NK-92 (cell line): Measurements from ENCODE around the gene SLC5A3.

Experiments
- DNase-seq: peaks from one replicate; lab custom pipeline; 2025; ENCODE audit not compliant: unreplicated experiment; lab: John Stamatoyannopoulos, UW

The SLC5A3 gene

DNA sequence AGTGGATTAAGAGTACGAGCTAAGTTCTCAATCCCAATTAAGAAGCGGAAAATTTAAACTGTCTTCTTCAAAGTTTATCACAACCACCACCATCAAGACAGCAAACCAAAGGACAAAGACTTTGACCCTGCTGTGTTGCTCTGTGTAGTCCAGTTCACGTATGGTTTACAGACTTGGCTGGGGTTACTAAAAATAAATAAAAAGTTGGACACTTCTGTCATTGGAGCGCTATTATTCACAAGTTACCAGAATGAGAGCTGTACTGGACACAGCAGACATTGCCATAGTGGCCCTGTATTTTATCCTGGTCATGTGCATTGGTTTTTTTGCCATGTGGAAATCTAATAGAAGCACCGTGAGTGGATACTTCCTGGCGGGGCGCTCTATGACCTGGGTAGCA lies 21.6 kb downstream of the SLC5A3 start:
- no peak for DNase-seq

DNA sequence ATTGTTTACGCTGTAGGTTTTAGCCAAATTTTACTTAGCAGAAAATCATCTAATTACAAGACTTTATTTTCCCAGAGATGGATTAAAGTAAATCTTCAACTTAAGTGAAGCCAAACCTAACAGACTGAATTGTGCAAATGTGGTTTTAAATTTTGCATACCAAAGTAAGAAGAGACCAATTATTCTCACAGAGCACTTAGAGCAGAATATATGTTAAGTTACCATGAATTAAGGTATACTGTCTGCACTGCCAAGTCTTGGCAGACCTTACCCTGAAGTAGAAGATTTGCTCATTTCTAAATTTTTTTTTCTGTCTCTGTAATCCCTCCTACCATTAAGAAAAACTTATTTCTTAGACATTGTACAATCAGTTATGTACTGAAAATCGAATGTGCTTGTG lies 24.1 kb downstream of the SLC5A3 start:
- DNase-seq = no peak

DNA sequence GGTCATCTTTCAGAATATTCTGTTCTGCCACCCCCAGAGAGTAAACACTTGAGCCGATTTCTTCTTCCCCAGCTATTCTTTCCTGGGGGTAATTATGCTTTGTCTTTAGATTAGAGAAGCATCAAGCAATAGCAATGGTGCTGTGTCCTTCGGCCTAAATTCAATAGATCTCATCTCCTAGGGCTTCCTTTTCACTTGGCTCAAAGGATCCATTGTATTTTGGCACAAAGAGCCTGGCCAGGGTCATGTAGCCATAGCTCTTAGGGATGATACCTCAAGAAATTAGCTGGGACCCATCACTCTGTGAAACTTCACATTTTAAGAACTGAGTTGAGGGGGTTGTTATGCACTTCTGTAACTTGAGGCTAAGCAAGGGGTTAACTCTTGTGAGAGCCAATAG lies 27.0 kb downstream of the SLC5A3 start:
- no peak for DNase-seq

DNA sequence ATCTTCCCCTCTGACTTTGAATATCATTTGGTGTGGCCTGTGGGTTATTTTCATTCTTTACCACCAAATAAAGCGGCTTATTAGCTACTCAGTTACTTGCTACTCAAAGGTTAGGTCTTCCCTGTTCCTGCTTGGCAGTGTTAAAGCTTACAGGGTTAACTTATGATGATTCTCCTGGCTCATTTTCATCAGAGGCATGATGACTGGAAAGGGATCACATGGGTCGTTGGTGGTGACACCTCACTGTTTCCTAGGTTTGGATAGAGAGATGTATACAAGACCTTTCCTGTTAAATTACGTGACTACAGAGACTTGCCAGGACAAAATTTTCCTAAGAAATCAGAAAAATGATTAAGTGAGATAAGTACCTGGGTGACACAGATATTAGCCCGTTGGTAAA lies 27.4 kb downstream of the SLC5A3 start:
- DNase-seq = no peak

DNA sequence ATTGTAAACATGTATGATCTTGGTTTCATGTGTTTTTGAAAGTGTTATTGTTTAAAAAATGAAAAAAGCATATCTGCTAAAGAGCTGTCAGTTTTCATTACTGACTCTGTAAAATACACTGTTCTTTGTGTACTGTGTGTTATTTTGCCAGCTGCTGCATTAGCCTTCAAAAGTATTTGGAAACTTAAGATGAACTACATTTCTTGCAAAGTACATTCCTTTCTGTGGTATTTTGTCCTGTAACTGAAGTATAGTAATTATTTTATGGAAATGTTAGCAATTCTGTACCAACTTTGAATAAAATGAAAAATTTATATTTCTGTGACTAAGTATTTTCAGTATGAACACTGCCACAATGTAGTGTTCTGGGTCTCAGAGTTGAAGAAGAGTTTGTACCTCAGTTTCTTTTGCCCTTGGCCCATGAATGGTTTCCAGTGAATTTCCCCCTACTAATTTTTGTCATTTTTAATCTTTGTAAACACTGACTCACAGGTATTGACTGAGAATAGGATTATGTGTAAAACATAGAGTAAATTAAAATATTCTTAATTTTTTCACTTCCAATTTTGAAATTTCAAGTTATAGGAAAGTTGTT lies 32.7 kb downstream of the SLC5A3 start:
- DNase-seq = no peak

DNA sequence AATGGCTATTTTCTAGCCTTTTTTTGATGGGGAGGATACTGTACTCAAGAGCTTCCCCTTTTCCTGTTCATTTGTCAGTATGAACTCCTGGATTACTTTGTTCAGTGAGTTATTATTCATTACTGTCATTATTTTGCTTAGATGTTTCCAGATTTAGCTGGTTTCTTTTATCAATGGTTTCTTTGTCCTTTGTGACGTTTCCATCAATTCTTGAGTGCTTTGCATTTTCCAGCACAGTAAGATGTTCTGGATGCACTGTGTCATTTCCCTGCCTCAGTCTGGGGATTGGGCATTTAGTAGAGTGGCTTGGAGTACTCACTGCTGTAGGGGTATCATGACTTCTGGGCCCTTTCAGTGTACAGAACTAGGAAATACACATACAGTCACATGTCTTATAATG lies 34.2 kb downstream of the SLC5A3 start:
- no peak for DNase-seq

DNA sequence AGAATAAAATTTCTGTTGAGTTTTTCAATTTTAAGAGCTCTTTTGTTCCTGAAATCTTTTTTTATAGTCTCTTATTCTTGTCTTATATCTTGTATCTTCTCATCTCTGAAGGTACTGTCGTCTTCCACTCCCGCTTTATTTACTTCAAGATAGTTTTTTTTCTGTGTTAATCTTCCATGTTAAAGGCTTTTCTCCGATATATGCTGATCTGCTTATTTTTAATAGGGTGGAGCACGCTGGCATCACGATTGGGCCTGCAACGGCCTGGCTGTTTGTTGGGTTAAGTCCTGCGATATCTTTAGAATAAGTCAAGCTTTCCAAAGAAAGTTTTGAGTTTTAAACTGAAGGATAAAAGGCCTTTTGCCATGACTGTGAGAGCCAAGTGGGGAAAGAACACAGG lies 35.7 kb downstream of the SLC5A3 start:
- DNase-seq = no peak

DNA sequence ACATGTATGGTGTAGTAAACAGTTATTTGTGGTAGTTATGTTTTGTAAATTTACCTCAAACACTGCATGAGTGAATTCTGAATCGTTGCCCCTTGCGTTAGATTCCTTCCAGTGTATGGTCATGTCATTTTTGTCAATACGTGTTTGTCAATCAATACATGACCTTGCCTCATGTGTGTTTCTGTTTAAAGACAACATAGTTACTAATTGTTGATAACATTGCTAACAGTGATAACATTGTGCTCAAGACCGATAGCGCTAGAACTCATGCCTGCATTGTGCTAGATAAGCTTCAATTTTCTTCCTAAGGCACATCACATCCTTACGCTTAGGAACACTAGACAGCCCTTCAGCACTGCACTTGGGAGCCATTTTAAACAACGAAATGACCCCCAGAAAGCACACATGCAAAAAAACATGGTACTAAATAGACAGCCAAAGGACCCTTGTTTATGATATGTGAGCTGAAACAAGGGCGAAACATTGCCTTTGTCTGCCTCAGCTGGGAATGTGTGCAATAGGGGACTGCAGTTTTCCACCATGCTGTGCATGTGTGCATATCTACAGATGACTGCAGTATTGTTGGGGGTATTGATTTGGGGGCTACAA lies 37.3 kb downstream of the SLC5A3 start:
- no peak for DNase-seq

DNA sequence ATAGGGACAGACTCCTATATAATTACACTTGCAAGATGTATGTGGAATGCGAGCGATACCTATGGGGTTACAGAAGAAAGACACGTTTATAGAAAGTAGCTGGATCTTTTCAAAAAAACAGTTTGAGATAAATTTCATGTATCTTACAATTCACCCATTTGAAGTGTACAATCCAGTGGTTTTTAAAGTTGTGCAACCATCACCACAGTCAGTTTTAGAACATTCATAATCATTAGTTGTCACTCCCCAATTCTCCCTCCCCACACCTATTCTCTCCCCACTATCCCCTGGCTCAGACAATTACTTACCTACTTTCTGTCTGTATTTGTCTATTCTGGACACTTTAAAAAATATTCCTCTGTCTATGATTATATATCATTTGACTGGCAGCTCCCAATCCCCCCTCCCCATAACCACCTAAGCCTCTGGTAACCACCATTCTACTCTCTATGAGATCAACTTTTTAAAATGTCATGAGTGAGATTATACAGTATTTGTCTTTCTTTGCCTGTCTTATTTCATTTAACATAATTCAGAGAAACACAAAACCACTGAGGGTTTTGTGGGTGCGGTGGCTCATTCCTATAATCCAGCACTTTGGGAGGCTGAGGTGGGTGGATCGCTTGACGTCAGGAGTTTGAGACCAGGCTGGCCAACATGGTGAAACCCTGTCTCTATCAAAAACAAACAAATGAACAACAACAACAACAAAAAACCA lies 39.1 kb downstream of the SLC5A3 start:
- no peak for DNase-seq

DNA sequence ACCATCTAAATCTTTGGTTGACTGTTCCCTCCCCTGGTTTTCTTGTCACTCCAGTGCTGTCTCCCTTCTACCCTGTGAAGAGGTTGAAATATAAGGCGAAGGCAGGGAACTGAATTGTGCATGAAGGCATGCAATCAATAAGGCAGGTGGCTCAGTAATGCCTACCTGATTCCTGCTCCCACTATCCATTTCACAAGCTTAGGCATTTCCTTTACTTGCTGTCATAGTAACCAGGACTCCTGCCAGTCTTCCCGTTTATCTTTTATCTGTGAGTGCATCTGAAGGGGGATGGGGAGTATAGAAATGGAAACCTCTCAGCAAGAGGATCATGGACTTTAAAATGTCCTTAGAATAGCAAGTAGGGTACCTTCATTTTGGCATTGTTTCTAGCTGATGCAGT lies 40.5 kb downstream of the SLC5A3 start:
- no peak for DNase-seq

DNA sequence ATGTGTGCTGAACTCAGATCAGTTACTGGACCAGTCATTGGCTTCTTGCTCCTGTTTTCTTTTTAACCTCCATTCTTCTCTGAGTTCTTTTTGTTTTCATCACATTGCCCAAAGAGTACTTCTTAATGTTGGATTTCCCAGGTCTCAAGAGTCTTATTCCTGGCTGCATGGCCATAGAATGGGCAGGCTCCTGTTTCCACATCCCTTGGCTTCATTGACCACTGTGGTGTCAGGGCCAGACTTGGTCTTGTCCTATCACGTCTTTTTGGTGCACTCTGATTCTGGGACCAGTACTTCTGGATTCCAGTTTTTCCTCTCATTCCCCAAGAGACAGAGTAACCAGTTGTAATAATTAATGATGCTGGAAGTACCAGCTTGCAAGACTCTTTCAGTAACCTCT lies 41.8 kb downstream of the SLC5A3 start:
- no peak for DNase-seq

DNA sequence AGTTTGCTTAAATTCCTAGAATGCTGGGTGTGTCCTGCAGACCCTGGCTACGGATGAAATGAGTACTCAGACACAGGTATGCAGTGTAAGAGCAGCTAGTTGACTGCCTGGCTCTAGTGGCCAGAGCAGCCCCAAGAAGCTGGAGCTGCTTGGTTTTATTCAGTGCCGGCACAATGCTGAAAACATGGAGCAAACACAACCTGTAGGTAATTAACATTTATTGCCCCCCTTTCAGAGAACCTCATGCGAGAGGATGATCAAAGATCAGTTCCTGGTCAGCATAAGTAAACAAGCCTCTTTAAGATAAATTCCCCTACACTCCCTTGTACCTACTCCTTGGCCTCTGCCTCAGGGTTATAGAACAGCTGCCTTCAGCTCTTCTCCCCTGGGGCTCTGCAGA lies 43.2 kb downstream of the SLC5A3 start:
- no peak for DNase-seq

DNA sequence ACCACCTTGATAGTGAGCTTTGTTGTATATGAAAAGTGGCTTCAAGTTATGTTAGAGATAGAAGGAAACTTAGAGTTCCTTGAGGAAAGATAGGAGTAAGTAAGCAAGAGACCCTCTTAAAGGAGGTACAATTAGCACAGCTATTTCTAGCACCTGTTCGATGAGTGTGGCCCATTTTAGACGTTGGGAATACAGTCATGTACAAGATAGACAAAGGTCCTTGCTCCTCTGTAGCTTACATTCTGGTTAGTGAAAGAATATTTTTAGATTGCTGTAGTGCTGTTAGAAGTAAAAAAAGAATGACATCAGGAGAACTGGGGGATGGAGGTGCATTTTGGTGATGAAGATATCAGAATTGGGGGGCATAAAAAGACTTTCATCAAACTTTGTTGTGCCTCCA lies 47.5 kb downstream of the SLC5A3 start:
- DNase-seq = no peak

DNA sequence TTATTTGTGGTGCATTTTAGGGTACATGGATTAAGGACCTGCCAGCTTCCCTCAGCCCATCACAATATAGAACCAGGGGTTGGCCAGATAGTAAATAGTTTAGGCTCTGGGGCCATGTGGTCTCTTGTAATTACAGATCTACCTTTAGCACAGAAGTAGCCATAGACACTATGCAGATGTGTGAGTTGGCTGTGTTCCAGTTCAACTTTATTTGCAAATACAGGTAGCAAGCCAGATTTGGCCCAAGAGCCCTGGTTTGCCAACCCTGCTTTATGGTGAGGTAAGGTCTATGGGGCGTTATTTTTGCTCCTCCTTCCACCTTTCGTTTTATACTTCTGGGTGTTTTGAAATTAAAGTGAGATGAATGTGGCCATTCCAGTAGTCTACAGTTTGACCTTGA lies 48.7 kb downstream of the SLC5A3 start:
- DNase-seq = no peak
